Mesodermal cell (in vitro differentiated cells): ENCODE results near the gene PTPRK. TPM values are rescaled to one million over a fixed set of nuclear protein-coding genes. Genes with fewer than 3 reads are reported as not detected.

Experiments
- H3K27ac ChIP-seq: 2 replicates; pipeline ENCODE4 v1.7.0; 2013; ENCODE audit warnings: mild to moderate bottlenecking, low read depth, low read length, moderate library complexity; ENCODE audit not compliant: severe bottlenecking
- H3K36me3 ChIP-seq: 2 replicates; pipeline ENCODE4 v1.7.1; 2013; ENCODE audit warnings: mild to moderate bottlenecking, low read length, moderate library complexity; ENCODE audit not compliant: control insufficient read depth, insufficient read depth
- H3K4me1 ChIP-seq: one replicate; pipeline ENCODE4 v1.7.1; 2013; ENCODE audit warnings: mild to moderate bottlenecking, low read length; ENCODE audit not compliant: insufficient read depth, control insufficient read depth, poor library complexity, severe bottlenecking
- H3K4me3 ChIP-seq: 2 replicates; pipeline ENCODE4 v1.7.0; 2013; ENCODE audit warnings: low read length, control low read depth, mild to moderate bottlenecking; ENCODE audit not compliant: insufficient read depth, poor library complexity, severe bottlenecking; ENCODE audit errors: extremely low read depth
- H3K9me3 ChIP-seq: 2 replicates; pipeline ENCODE4 v1.7.1; 2013; ENCODE audit warnings: mild to moderate bottlenecking, low read length, moderate library complexity; ENCODE audit not compliant: control insufficient read depth
- WGBS, 2 experiments: methylation state at CpG; one replicate each; pipeline ENCODE4 v1.1.5; 2013; ENCODE audit warnings: missing lambda C conversion rate in 2 of 2; ENCODE audit not compliant: insufficient coverage in 2 of 2; 5-methylcytosine and 5-hydroxymethylcytosine counted together
- polyA plus RNA-seq, 2 experiments: library from polyadenylated mRNA; stranded (reverse); fragments of 50-300 nt; gene quantifications; one replicate each; pipeline ENCODE4 v1.2.3, GENCODE V29; 2013

The PTPRK gene
- 39.4 TPM for polyA plus RNA-seq (2013, experiment 1 of 2)
- 37.1 TPM for polyA plus RNA-seq (2013, experiment 2 of 2)

GRCh38 chr6:128520436-128521281 lies at the start of gene PTPRK:
PTPRK (minus strand) TSS chr6:128520599; CDS start chr6:128520358, 241 bp downstream.
- H3K9me3 ChIP-seq = no peaks in the 10 kb centered on the region
- peaks cover 12% of the 10 kb centered on the region for H3K4me1 ChIP-seq
- H3K27ac ChIP-seq = peak within 1 kb of the TSS; percentile 98
- WGBS, 2 experiments = 0% methylated on average over 61 to 65 of the region's 85 CpGs
- H3K4me3 ChIP-seq = peak within 1 kb of the TSS; percentile 94
- no peaks in the 10 kb centered on the region for H3K36me3 ChIP-seq

- H3K9me3 ChIP-seq = no peaks in the 10 kb centered on the region
- no CpG with 5 or more reads among the region's 1 CpG for WGBS, 2 experiments
- H3K4me3 ChIP-seq = no peak overlapping the region
- peaks cover 17% of the 10 kb centered on the region for H3K4me1 ChIP-seq
- no peaks in the 10 kb centered on the region for H3K36me3 ChIP-seq
- no peak overlapping the region for H3K27ac ChIP-seq
Measured at GRCh38 chr6:128567029-128567428, 46.6 kb upstream of the PTPRK start.

GRCh38 chr6:128560966-128561365 lies 40.6 kb upstream of the PTPRK start:
- no peaks in the 10 kb centered on the region for H3K9me3 ChIP-seq
- H3K4me3 ChIP-seq = no peak overlapping the region
- H3K27ac ChIP-seq = no peak overlapping the region
- no peaks in the 10 kb centered on the region for H3K36me3 ChIP-seq
- H3K4me1 ChIP-seq = peaks cover 20% of the 10 kb centered on the region

GRCh38 chr6:128558924-128559323 lies 38.5 kb upstream of the PTPRK start:
- 77 to 91% methylated on average over 2 of the region's 2 CpGs for WGBS, 2 experiments
- Histone ChIP-seq H3K9me3 (no peaks in the 10 kb centered on the region), H3K4me1 (peaks cover 20% of the 10 kb centered on the region), H3K27ac (no peak overlapping the region), H3K36me3 (no peaks in the 10 kb centered on the region), H3K4me3 (no peak overlapping the region)

GRCh38 chr6:128558021-128558420 lies 37.6 kb upstream of the PTPRK start:
- Histone ChIP-seq H3K27ac (no peak overlapping the region), H3K4me3 (no peak overlapping the region)
- WGBS, 2 experiments = 75% methylated on average over 1 of the region's 2 CpGs; no CpG with 5 or more reads in 1 of the 2 experiments

GRCh38 chr6:128557081-128557480 lies 36.7 kb upstream of the PTPRK start:
- no peaks in the 10 kb centered on the region for H3K36me3 ChIP-seq
- peaks cover 20% of the 10 kb centered on the region for H3K4me1 ChIP-seq
- H3K4me3 ChIP-seq = no peak overlapping the region
- no peaks in the 10 kb centered on the region for H3K9me3 ChIP-seq
- no CpG with 5 or more reads among the region's 3 CpGs for WGBS, 2 experiments
- no peak overlapping the region for H3K27ac ChIP-seq

More at GRCh38 chr6:128558021-128558420, 37.6 kb upstream of the PTPRK start:
- Histone ChIP-seq H3K9me3 (no peaks in the 10 kb centered on the region), H3K36me3 (no peaks in the 10 kb centered on the region), H3K4me1 (peaks cover 20% of the 10 kb centered on the region)

- Histone ChIP-seq H3K27ac (no peak overlapping the region), H3K4me1 (peaks cover 8% of the 10 kb centered on the region), H3K9me3 (no peaks in the 10 kb centered on the region), H3K4me3 (no peak overlapping the region), H3K36me3 (no peaks in the 10 kb centered on the region)
- WGBS, 2 experiments = 100% methylated on average over 1 of the region's 2 CpGs; no CpG with 5 or more reads in 1 of the 2 experiments
Measured at GRCh38 chr6:128554302-128554701, 33.9 kb upstream of the PTPRK start.

GRCh38 chr6:128541261-128541660 lies 20.9 kb upstream of the PTPRK start:
- WGBS, 2 experiments = no CpG with 5 or more reads among the region's 1 CpG
- Histone ChIP-seq H3K4me1 (peaks cover 8% of the 10 kb centered on the region), H3K36me3 (no peaks in the 10 kb centered on the region), H3K4me3 (no peak overlapping the region), H3K27ac (no peak overlapping the region), H3K9me3 (no peaks in the 10 kb centered on the region)

- Histone ChIP-seq H3K4me3 (no peak overlapping the region), H3K4me1 (peaks cover 8% of the 10 kb centered on the region), H3K27ac (no peak overlapping the region), H3K36me3 (no peaks in the 10 kb centered on the region), H3K9me3 (no peaks in the 10 kb centered on the region)
- WGBS, 2 experiments = 85 to 100% methylated on average over 1 to 2 of the region's 4 CpGs
Measured at GRCh38 chr6:128538763-128539162, 18.4 kb upstream of the PTPRK start.

- peaks cover 5% of the 10 kb centered on the region for H3K4me1 ChIP-seq
- WGBS, 2 experiments = 94 to 95% methylated on average over 2 of the region's 3 CpGs
- H3K4me3 ChIP-seq = no peak overlapping the region
- H3K27ac ChIP-seq = no peak overlapping the region
- no peaks in the 10 kb centered on the region for H3K36me3 ChIP-seq
- H3K9me3 ChIP-seq = no peaks in the 10 kb centered on the region
Measured at GRCh38 chr6:128532827-128533226, 12.4 kb upstream of the PTPRK start.

- Histone ChIP-seq H3K36me3 (no peaks in the 10 kb centered on the region), H3K9me3 (no peaks in the 10 kb centered on the region), H3K27ac (no peak overlapping the region), H3K4me1 (no peaks in the 10 kb centered on the region), H3K4me3 (no peak overlapping the region)
- no CpG with 5 or more reads among the region's 2 CpGs for WGBS, 2 experiments
Measured at GRCh38 chr6:128532136-128532535, 11.7 kb upstream of the PTPRK start.
